HG03457 (cell line): ENCODE data around the gene LSAMP.
"Not testable (repeated sequence)": the region's sequence is repeated elsewhere in the genome, so short reads cannot be mapped to it uniquely, and the experiment has no call there.

ENCODE experiments used
- ATAC-seq: cut with Tn5 transposase; IDR thresholded peaks from one replicate; pipeline ENCODE4 v1.9.1; 2021; ENCODE audit warnings: moderate number of reproducible peaks; ENCODE audit not compliant: unreplicated experiment

The LSAMP gene

GRCh38 chr3:115857518-115858136, 587.7 kb downstream of the LSAMP start:
- no peak for ATAC-seq

DNA sequence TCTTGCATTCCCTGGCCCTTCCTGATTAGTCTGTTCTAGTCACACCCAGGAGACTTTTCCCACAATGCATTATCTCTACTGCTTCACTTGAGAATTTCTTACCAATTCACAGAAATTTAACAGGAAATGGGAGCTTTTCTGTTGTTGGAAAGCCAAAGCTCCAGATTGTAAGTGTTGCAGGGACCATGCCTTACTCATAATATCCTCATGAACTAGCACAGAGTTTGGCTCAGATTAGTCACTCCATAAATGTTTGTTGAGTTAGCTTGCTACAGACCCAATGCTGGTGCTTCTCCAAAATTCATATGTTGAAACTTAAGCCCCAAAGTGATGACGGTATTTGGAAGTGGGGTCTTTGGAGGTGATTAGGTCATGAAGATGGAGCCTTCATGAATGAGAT, 589.4 kb downstream of the LSAMP start:
- ATAC-seq, result no peak

DNA sequence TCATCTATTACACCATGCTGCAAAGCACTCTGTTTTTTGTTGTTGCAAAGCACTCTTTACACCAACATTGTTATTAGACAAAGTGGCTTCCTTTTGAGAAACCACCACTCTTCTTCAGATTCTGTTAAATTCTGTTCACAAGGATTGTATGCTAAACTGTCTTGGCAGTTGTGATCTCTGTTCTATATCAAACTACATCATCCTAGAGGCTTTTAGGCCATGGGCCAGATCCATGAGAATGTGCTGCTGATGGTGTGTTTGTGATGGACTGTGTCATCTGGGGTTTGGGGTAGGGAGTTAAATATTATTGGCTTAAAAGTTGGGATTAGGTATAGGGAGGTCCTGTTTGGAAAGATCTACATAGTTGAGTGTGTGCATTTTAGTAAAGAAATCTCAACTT, 592.2 kb downstream of the LSAMP start:
- no peak for ATAC-seq

GRCh38 chr3:115852278-115852677, 593.0 kb downstream of the LSAMP start:
- no peak for ATAC-seq

- ATAC-seq, result no peak
Observed at GRCh38 chr3:115851571-115851970, 593.7 kb downstream of the LSAMP start.

DNA sequence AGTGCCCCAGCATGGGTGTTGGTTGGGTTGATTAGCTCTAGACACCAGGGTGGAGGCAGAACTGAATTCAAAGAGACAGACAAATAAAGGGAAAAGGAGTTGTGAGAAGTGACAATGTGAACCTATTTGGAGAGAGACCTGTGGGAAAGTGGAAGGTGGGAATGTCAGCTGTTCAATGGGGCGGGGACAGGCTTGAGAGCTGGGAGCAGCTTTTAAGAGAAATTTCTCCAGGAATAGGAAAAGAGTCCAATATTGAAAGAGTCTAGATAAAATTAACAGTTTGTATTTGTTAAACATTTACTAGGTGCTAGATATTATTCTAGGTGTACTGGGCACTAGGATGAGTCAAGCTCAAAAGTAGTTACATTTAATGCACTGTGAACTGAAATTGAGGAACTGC, 596.6 kb downstream of the LSAMP start:
- ATAC-seq, result no peak

DNA sequence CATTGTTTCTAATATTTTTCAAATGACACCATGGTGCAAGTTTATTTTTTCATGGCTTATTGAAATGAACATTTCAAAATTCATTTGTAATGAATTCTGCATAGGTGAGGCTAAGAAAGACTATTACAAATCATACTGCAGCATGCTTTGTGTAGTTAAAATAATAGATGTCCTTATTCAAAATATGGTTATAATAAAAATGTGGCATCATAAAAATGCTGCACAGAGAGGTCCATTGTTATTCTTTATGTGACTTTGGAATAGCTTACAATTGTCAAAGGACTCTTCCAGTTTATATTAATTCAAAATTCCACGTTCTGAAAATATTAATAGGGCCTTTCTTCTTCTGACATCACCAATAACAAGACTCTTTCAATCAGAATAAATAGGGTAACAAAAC, 599.3 kb downstream of the LSAMP start:
- no peak for ATAC-seq

DNA sequence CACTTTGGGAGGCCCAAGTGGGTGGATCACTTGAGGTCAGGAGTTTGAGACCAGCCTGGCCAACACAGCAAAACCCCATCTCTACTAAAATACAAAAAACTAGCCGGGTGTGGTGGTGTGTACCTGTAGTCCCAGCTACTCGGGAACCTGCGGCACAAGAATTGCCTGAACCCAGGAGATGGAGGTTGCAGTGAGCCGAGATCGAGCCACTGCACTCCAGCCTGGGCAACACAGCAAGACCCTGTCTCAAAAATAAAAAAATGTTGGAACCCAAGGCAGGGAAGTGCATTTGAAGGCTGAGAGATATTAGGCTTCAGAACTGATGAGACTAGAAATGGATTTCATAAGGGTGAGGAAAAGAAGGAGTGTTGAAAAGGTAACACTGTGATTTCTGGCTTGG, 600.6 kb downstream of the LSAMP start:
- ATAC-seq, result not testable (repeated sequence)

DNA sequence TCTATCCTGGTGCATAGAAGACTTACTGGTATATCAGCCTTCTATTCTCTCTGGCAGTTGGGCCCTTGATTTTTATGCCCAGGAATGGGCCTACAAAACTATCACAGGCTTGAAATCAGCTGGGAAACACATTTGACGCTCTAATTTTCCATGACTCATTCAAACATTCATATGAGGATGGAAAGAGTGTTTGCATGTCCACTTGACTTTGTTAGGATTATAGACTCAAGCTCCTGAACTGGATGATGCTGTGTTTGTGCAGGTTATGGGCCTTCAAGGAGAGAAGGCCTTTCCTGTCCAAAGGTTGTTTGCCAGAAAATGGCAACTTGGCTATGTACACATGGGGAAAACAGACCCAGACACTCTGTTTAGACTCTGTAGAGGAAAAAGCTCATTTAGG, 602.1 kb downstream of the LSAMP start:
- no peak for ATAC-seq

DNA sequence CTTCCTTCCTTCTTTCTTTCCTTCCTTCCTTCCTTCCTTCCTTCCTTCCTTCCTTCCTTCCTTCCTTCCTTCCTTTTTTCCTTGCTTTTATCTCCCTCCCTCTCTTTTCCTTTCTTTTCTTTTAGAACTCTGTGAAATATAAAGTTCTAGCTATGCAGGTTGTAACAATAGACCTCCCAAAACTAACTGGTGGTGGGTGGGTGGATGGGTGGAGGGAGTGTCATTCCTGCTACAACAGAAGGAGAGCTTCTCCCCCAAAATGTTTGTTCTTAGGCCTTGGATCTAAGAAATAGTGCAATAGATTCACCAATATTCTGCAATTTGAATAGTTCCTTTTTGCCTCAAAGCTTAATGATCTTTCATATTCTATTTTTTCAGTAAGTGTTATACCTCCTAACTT, 606.0 kb downstream of the LSAMP start:
- no peak for ATAC-seq

GRCh38 chr3:115838786-115839185, 606.5 kb downstream of the LSAMP start:
- ATAC-seq, result no peak

DNA sequence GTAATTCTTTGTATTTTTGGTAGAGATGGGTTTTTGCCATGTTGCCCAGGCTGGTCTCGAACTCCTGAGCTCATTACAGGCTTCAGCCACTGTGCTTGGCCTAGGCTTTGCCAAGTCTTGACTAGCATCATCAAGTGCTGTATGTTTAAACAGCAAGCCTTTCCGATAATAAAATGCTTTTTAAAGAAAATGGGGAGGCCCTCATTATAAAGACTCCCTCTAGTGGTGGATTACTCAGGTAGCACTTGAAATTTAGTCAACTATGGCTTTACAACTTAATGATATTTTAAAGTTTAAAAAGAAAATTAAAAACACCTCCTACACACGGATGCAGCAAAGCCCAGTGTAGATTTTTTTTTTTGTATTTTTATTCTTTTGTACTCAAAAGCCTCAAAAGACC, 608.3 kb downstream of the LSAMP start:
- ATAC-seq, result no peak

- no peak for ATAC-seq
Observed at GRCh38 chr3:115835946-115836345, 609.3 kb downstream of the LSAMP start.

GRCh38 chr3:115834068-115834467, 611.2 kb downstream of the LSAMP start:
- ATAC-seq, result no peak

- no peak for ATAC-seq
Observed at GRCh38 chr3:115833074-115833473, 612.2 kb downstream of the LSAMP start.

- no peak for ATAC-seq
Observed at GRCh38 chr3:115832265-115832664, 613.0 kb downstream of the LSAMP start.

DNA sequence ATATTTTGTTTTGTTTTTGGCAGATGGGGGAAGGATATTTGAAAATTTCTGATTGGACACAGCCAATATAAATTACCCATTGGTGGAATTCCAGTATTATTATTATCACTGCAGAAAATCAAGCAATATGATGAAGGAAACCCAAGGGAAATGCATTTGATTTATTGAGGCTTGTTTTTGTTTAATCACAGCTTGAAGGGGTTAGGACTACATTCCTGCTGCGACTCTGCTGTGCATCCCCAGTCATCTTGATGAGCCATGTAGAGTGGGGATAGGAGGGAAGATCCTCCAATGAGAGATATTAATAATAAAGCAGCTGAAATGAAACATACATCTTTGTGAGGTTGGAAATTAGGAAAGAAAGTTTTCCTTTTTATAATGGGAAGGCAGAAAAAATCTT, 613.4 kb downstream of the LSAMP start:
- no peak for ATAC-seq

GRCh38 chr3:115830764-115831395, 614.4 kb downstream of the LSAMP start:
- ATAC-seq, result no peak

DNA sequence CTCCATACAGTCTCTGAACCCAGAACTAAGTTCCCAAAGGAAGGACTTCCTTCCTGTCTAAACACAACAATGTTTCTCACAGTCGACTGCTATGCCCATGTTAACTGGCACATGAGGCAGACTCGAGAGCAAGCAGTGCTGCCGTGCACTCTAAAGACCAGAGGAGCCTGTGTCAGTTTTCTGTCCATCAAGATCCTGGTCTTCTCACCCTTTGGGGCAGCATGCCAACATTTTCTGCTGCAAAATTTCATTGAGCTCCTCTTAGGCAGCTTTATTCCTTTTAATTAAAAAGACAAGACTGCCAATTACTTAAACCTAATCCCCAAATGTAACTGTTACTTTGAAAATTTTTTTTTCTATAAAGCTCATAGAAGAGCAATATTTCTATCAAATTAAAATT, 616.9 kb downstream of the LSAMP start:
- ATAC-seq, result no peak

GRCh38 chr3:115827495-115827894, 617.8 kb downstream of the LSAMP start:
- ATAC-seq, result no peak

GRCh38 chr3:115825046-115825445, 620.2 kb downstream of the LSAMP start:
- no peak for ATAC-seq

DNA sequence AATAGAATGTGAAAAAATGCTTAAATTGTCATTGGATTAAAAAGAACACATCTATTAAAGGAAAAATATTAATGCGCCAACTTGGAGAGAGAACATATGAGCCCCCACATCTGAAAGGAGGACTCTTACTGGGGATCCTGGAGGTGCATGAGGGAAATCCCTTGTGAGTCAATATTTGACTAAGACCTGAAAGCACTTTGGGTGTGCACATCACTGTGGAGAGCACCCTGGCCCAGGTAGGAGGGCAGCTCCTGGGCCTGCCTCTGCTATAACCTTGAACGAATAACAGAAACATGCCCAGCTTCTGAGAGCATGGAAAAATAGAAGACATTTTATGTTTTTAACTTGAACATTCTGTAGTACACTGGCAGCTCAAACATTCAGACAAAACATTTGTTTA, 622.2 kb downstream of the LSAMP start:
- ATAC-seq, result no peak

DNA sequence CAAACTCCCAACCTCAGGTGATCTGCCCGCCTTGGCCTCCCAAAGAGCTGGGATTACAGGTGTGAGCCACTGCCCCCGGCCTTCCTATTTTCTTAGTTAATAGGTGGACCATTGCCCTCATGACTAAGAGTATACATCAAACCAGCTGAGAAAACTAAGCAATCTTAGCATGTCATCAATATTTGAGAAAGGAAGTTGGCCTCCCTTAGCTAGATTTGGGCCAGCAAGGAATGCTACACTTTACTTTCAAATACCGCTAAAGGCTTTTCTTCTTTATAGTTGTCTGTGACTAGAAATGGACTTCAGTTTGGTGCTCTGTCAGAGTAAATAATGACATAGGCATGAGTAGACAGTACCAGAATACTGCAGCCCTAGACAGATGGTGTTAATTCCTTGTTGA, 622.7 kb downstream of the LSAMP start:
- ATAC-seq, result no peak
